ENCODE results near the gene RNF146. TPM values are rescaled to one million over a fixed set of nuclear protein-coding genes. Genes with fewer than 3 reads are reported as not detected.

The RNF146 gene
- total RNA-seq, 4 donors from 2014 or later = 68.5 to 138 (median 94.6) TPM

DNA sequence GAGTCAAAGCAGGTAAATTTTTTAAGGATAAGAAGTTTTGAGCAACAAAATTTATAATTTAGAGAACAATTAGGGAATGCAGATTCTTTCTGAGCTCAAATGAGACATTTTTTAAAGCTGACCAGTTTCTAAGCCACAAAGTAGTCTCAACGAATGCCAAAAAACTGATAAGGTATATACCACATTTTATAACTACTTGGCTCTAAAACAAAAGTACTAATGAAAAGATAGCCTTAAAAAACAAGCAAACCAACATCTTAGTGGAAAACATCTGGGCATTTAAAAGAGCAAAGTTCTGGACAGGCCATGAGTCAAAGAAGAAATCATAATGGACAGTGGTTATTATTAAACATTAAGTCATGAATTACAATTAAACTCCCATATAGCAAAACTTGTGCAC, 23.2 kb upstream of the RNF146 start:
- DNase-seq = no peak
- no peaks in the 10 kb centered on the region for H3K27me3 ChIP-seq
- 88 to 97% methylated on average over 1 of the region's 1 CpG for WGBS, 2 donors
- H3K27ac ChIP-seq = no peak overlapping the region
- no peak overlapping the region for H3K4me3 ChIP-seq (replicated peaks in 1 of 3)
- no peaks in the 10 kb centered on the region for H3K36me3 ChIP-seq
- no peaks in the 10 kb centered on the region for H3K9me3 ChIP-seq
- TF ChIP-seq POLR2A (IDR thresholded peaks at IDR 0.05) = no peak
- TF ChIP-seq, protein P1, sequence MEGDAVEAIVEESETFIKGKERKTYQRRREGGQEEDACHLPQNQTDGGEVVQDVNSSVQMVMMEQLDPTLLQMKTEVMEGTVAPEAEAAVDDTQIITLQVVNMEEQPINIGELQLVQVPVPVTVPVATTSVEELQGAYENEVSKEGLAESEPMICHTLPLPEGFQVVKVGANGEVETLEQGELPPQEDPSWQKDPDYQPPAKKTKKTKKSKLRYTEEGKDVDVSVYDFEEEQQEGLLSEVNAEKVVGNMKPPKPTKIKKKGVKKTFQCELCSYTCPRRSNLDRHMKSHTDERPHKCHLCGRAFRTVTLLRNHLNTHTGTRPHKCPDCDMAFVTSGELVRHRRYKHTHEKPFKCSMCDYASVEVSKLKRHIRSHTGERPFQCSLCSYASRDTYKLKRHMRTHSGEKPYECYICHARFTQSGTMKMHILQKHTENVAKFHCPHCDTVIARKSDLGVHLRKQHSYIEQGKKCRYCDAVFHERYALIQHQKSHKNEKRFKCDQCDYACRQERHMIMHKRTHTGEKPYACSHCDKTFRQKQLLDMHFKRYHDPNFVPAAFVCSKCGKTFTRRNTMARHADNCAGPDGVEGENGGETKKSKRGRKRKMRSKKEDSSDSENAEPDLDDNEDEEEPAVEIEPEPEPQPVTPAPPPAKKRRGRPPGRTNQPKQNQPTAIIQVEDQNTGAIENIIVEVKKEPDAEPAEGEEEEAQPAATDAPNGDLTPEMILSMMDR (IDR thresholded peaks at IDR 0.05) = no peak
- H3K4me1 ChIP-seq = no peaks in the 10 kb centered on the region
- intact Hi-C loops (cut with DNase I) = no loop called here

DNA sequence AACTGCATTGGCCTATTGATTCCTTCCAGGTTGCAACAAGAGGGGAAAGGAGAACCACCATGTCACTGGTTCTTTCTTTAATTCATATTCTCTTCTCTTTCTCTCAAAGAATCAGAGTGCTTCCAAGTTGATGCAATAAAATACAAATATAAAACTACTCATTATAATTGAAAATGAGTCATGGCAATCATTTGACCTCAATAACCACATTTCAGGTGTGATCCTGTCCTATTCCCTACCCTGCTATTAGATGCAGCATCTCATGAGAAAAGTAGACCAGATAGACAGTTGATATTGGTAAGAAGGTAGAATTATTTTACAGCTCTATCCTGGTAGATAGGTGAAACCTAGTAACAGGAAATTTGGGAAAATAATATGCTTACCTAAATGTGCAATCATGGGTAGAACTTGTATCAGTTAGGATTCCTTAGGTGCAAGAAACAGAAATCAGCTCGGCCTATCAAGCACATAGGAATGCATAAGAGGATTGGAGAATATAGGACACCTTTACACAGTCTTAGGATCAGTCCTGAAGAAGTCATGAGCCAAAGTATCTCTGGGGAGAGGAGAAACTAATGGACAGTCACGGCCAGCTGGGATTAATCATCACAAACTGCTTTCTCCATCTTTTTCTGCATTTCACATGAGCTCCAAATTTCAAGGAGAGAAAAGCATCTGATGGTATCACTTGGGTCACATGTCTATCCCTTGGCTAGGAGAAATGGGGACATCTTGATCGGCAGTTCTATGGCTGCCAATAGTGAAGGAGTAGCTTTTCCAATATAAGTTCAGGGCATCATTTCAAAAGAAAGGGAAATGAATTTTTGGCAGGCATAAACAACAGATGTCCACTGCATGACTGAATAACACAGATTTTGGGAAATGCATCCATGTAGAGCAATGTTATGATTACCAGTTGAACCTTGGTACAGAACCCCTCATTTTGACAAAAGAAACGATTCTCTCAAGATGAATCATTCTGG, 19.3 kb upstream of the RNF146 start:
- Histone ChIP-seq H3K27ac (no peak overlapping the region), H3K4me3 (replicated peaks in 1 of 3) (no peak overlapping the region), H3K27me3 (no peaks in the 10 kb centered on the region), H3K4me1 (no peaks in the 10 kb centered on the region), H3K36me3 (no peaks in the 10 kb centered on the region), H3K9me3 (no peaks in the 10 kb centered on the region)
- TF ChIP-seq POLR2A (IDR thresholded peaks at IDR 0.05) = no peak
- TF ChIP-seq, protein P1 (IDR thresholded peaks at IDR 0.05) = no peak
- WGBS, 2 donors = 80 to 86% methylated on average over 4 of the region's 4 CpGs
- intact Hi-C loops (cut with DNase I) = no loop called here
- no peak for DNase-seq

DNA sequence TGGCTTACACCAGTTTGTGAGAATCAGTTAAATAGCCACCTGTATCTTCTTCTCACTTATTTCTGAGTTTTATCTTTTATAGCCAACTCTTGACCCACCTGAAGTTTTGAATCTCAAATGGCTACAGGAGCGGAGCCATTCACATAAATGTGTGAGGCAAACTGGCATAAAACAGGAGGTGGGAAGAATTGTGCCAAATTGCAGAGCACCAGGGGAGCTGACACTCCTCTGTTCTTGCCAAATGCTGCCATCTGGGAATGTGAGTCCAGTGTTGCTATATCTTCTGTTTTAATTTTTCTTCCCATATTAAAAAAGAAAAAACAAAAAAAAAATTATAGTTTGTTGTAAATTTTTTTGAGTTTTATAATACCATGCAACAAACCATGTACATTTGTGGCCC, 17.0 kb upstream of the RNF146 start:
- WGBS, 2 donors = 94 to 100% methylated on average over 1 of the region's 1 CpG
- H3K4me1 ChIP-seq = no peaks in the 10 kb centered on the region
- H3K36me3 ChIP-seq = no peaks in the 10 kb centered on the region
- no peak for DNase-seq
- no peaks in the 10 kb centered on the region for H3K9me3 ChIP-seq
- TF ChIP-seq, protein P1 (IDR thresholded peaks at IDR 0.05) = no peak
- TF ChIP-seq POLR2A (IDR thresholded peaks at IDR 0.05) = no peak
- H3K27me3 ChIP-seq = no peaks in the 10 kb centered on the region
- H3K27ac ChIP-seq = no peak overlapping the region
- no peak overlapping the region for H3K4me3 ChIP-seq (replicated peaks in 1 of 3)
- intact Hi-C loops (cut with DNase I) = no loop called here

DNA sequence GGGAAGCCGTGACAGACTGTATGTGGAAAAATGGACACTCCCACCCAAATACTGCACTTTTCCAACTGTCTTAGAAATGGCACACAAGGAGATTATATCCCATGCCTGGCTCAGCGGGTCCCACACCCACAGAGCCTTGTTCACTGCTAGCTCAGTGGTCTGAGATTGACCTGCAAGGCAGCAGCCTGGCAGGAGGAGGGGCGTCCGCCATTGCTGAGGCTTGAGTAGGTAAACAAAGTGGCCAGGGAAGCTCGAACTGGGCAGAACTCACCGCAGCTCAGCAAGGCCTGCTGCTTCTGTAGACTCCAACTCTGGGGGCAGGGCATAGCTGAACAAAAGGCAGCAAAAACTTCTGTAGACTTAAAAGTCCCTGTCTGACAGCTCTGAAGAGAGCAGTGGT, 11.4 kb upstream of the RNF146 start:
- Histone ChIP-seq H3K4me3 (replicated peaks in 1 of 3) (no peak overlapping the region), H3K27me3 (no peaks in the 10 kb centered on the region), H3K27ac (no peak overlapping the region), H3K36me3 (no peaks in the 10 kb centered on the region), H3K4me1 (no peaks in the 10 kb centered on the region), H3K9me3 (no peaks in the 10 kb centered on the region)
- intact Hi-C loops (cut with DNase I) = no loop called here
- TF ChIP-seq, protein P1 (IDR thresholded peaks at IDR 0.05) = no peak
- no peak for TF ChIP-seq POLR2A (IDR thresholded peaks at IDR 0.05)
- WGBS, 2 donors = 82 to 91% methylated on average over 4 to 6 of the region's 6 CpGs
- DNase-seq = no peak

DNA sequence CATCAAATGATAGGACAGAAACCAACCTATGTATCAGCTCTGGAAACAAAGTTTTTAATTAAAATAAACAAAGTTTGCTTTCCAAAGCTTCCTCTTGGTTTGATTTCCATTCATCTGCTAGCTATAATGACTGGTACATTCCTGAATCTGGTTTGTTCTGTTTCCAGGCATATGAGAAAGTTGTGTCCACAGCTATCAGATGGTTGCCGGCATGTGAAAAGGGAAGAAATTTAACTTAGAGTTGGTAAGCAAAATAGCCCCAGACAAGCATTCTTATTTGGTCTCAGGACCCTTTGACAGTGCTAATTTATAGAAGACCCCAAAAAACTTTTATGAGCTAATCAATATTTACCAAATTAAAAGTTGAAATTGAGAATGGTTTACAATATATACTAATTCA, 3.8 kb upstream of the RNF146 start:
- no peak for TF ChIP-seq POLR2A (IDR thresholded peaks at IDR 0.05)
- TF ChIP-seq, protein P1 (IDR thresholded peaks at IDR 0.05) = no peak
- H3K27me3 ChIP-seq = no peaks in the 10 kb centered on the region
- intact Hi-C loops (cut with DNase I) = no loop called here
- no peaks in the 10 kb centered on the region for H3K36me3 ChIP-seq
- no peak overlapping the region for H3K4me3 ChIP-seq (replicated peaks in 1 of 3)
- WGBS, 2 donors = 77 to 92% methylated on average over 1 of the region's 1 CpG
- H3K4me1 ChIP-seq = peaks cover under 1 to 5% of the 10 kb centered on the region in 2 donors
- no peaks in the 10 kb centered on the region for H3K9me3 ChIP-seq
- no peak for DNase-seq
- no peak overlapping the region for H3K27ac ChIP-seq

Data from thyroid gland (tissue), 4 donors.